ENCODE data around the gene CFAP68.

CFAP68 gene

GRCh38 chr11:111878849-111879636, at the start of gene CFAP68, which contains the start of gene FDXACB1:
Gene CFAP68 (plus strand): TSS chr11:111879541. CDS start chr11:111879561, 20 bp downstream.
Gene FDXACB1 (minus strand): TSS chr11:111879165. CDS start chr11:111879132, 33 bp downstream.
- peak; percentile 94 for DNase-seq

- no peak for DNase-seq
Measured at GRCh38 chr11:111833524-111833923, 45.8 kb upstream of the CFAP68 start.

- no peak for DNase-seq
Measured at GRCh38 chr11:111834432-111835163, 44.7 kb upstream of the CFAP68 start.

GRCh38 chr11:111835665-111836064, 43.7 kb upstream of the CFAP68 start:
- DNase-seq: no peak

GRCh38 chr11:111836162-111836561, 43.2 kb upstream of the CFAP68 start:
- no peak for DNase-seq

GRCh38 chr11:111836721-111837120, 42.6 kb upstream of the CFAP68 start:
- no peak for DNase-seq

- no peak for DNase-seq
Measured at GRCh38 chr11:111837366-111837891, 41.9 kb upstream of the CFAP68 start.

- DNase-seq: no peak
Measured at GRCh38 chr11:111838054-111838453, 41.3 kb upstream of the CFAP68 start.

GRCh38 chr11:111840143-111840542, 39.2 kb upstream of the CFAP68 start:
- no peak for DNase-seq

- peak; percentile 86 for DNase-seq
Measured at GRCh38 chr11:111841370-111842053, 37.8 kb upstream of the CFAP68 start.

- DNase-seq: no peak
Measured at GRCh38 chr11:111843661-111844060, 35.7 kb upstream of the CFAP68 start.

GRCh38 chr11:111845276-111846028, 33.9 kb upstream of the CFAP68 start:
- no peak for DNase-seq

- DNase-seq: no peak
Measured at GRCh38 chr11:111846063-111846462, 33.3 kb upstream of the CFAP68 start.

GRCh38 chr11:111846636-111847035, 32.7 kb upstream of the CFAP68 start:
- DNase-seq: no peak

GRCh38 chr11:111849631-111850030, 29.7 kb upstream of the CFAP68 start:
- no peak for DNase-seq

GRCh38 chr11:111851067-111851466, 28.3 kb upstream of the CFAP68 start:
- DNase-seq: no peak

GRCh38 chr11:111851636-111852035, 27.7 kb upstream of the CFAP68 start:
- DNase-seq: no peak

- DNase-seq: no peak
Measured at GRCh38 chr11:111852103-111852502, 27.2 kb upstream of the CFAP68 start.

GRCh38 chr11:111855506-111855905, 23.8 kb upstream of the CFAP68 start:
- no peak for DNase-seq

- no peak for DNase-seq
Measured at GRCh38 chr11:111860257-111860656, 19.1 kb upstream of the CFAP68 start.

GRCh38 chr11:111870113-111870512, 9.2 kb upstream of the CFAP68 start:
- no peak for DNase-seq

GRCh38 chr11:111870522-111870885, 8.8 kb upstream of the CFAP68 start:
- no peak for DNase-seq

Measured in activated naive CD4-positive, alpha-beta T cell treated with Interleukin-2 at 50 U/mL for 16 hours (primary cell).